Fibroblast of mammary gland (primary cell): ENCODE data around the gene BMP3.

Experiments
- DNase-seq: peaks from one replicate; pipeline ENCODE4 v3.0.0-alpha.2; 2010; ENCODE audit warnings: low read depth
- H3K4me3 ChIP-seq: 2 replicates; pipeline ENCODE4 v1.5.1; 2011; ENCODE audit warnings: low read depth, mild to moderate bottlenecking, low read length, moderate library complexity; ENCODE audit not compliant: control insufficient read depth
- TF ChIP-seq, protein P1 (sequence below): conservative IDR thresholded peaks from 2 replicates; pipeline ENCODE4 v1.5.1; 2011; ENCODE audit warnings: low read depth, low read length, inconsistent platforms; ENCODE audit not compliant: control insufficient read depth, insufficient read depth

The BMP3 gene

DNA sequence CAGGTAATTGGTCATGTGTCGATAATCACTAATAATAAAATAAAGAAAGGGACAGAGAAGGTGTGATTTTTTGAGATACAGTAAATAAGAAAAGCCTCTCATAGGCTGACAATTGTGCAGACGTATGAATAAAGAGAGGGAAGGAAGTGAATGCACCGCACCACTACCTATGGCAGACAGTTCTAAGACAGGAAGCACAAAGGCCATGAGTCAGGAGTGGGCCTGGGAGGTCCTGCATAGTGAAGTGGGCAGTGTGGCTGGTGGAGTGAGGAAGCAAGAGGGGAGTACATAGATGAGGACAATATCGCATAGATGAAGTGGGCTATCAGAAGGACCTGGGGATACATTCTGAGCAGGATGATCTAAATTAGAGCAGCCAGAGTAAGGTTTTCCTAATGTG lies 75.6 kb downstream of the BMP3 start:
- TF ChIP-seq, protein P1, sequence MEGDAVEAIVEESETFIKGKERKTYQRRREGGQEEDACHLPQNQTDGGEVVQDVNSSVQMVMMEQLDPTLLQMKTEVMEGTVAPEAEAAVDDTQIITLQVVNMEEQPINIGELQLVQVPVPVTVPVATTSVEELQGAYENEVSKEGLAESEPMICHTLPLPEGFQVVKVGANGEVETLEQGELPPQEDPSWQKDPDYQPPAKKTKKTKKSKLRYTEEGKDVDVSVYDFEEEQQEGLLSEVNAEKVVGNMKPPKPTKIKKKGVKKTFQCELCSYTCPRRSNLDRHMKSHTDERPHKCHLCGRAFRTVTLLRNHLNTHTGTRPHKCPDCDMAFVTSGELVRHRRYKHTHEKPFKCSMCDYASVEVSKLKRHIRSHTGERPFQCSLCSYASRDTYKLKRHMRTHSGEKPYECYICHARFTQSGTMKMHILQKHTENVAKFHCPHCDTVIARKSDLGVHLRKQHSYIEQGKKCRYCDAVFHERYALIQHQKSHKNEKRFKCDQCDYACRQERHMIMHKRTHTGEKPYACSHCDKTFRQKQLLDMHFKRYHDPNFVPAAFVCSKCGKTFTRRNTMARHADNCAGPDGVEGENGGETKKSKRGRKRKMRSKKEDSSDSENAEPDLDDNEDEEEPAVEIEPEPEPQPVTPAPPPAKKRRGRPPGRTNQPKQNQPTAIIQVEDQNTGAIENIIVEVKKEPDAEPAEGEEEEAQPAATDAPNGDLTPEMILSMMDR, result no peak
- no peak for DNase-seq
- no peak overlapping the region for H3K4me3 ChIP-seq
